T-helper 17 cell (primary cell): ENCODE measurements around the gene SEMA5A. TPM values are rescaled to one million over a fixed set of nuclear protein-coding genes. Genes with fewer than 3 reads are reported as not detected.

ENCODE experiments used
- ATAC-seq: fragments of 150-1000 bp; cut with Tn5 transposase; 2 replicates; pipeline ENCODE4 v1.10.0; 2021; ENCODE audit warnings: mild to moderate bottlenecking, moderate library complexity
- DNase-seq, 3 donors: peaks; one replicate each; pipeline versions ENCODE4 v3.0.0 to v3.0.0-alpha.2; 2020 to 2021
- H3K9me3 ChIP-seq: one replicate; pipeline ENCODE4 v1.7.0; 2013; ENCODE audit warnings: low read length, mild to moderate bottlenecking; ENCODE audit not compliant: control insufficient read depth, poor library complexity, severe bottlenecking
- H3K27ac Mint-ChIP-seq: one replicate; pipeline ENCODE4 v1.8.0; 2022; ENCODE audit warnings: mild to moderate bottlenecking, moderate library complexity, mixed read lengths
- H3K27me3 Mint-ChIP-seq: one replicate; pipeline ENCODE4 v1.8.0; 2022; ENCODE audit warnings: mixed read lengths
- H3K36me3 Mint-ChIP-seq: one replicate; pipeline ENCODE4 v1.8.0; 2022; ENCODE audit warnings: low read depth, mixed read lengths
- H3K4me1 Mint-ChIP-seq: one replicate; pipeline ENCODE4 v1.8.0; 2022; ENCODE audit warnings: mild to moderate bottlenecking, mixed read lengths
- H3K4me3 Mint-ChIP-seq: one replicate; pipeline ENCODE4 v1.8.0; 2022; ENCODE audit warnings: mild to moderate bottlenecking, moderate library complexity, mixed read lengths
- total RNA-seq, 4 donors: library from RNA in 2 of 4; stranded (reverse) in 2 of 4; gene quantifications; one replicate each; pipeline ENCODE4 v1.2.3 and lab custom pipeline; 2022 to 2026

SEMA5A gene
- total RNA-seq, 2 donors from 2014 or later = 0.75 to 0.94 TPM

GRCh38 chr5:9454012-9454481 is 91.8 kb downstream of the SEMA5A start:
- H3K4me1 Mint-ChIP-seq = no peaks in the 10 kb centered on the region
- no peak overlapping the region for H3K27ac Mint-ChIP-seq
- H3K9me3 ChIP-seq = no peaks in the 10 kb centered on the region
- DNase-seq (no peak), ATAC-seq (no peak)
- no peak overlapping the region for H3K4me3 Mint-ChIP-seq
- H3K36me3 Mint-ChIP-seq = no peaks in the 10 kb centered on the region
- no peaks in the 10 kb centered on the region for H3K27me3 Mint-ChIP-seq

- H3K9me3 ChIP-seq = no peaks in the 10 kb centered on the region
- no peaks in the 10 kb centered on the region for H3K4me1 Mint-ChIP-seq
- DNase-seq (no peak), ATAC-seq (no peak)
- H3K4me3 Mint-ChIP-seq = no peak overlapping the region
- H3K36me3 Mint-ChIP-seq = no peaks in the 10 kb centered on the region
- no peaks in the 10 kb centered on the region for H3K27me3 Mint-ChIP-seq
- no peak overlapping the region for H3K27ac Mint-ChIP-seq
These were observed 92.3 kb downstream of the SEMA5A start for GRCh38 chr5:9453480-9454011.

GRCh38 chr5:9452181-9452580 is 93.7 kb downstream of the SEMA5A start:
- no peak for ATAC-seq
- no peak for DNase-seq
- H3K9me3 ChIP-seq = no peaks in the 10 kb centered on the region
- Mint-ChIP-seq H3K4me3 (no peak overlapping the region), H3K4me1 (no peaks in the 10 kb centered on the region), H3K27me3 (no peaks in the 10 kb centered on the region), H3K27ac (no peak overlapping the region), H3K36me3 (no peaks in the 10 kb centered on the region)

GRCh38 chr5:9451037-9451436 is 94.8 kb downstream of the SEMA5A start:
- ATAC-seq = no peak
- no peaks in the 10 kb centered on the region for H3K36me3 Mint-ChIP-seq
- H3K4me3 Mint-ChIP-seq = no peak overlapping the region
- DNase-seq = no peak
- no peaks in the 10 kb centered on the region for H3K4me1 Mint-ChIP-seq
- H3K9me3 ChIP-seq = no peaks in the 10 kb centered on the region
- H3K27ac Mint-ChIP-seq = no peak overlapping the region
- H3K27me3 Mint-ChIP-seq = no peaks in the 10 kb centered on the region

GRCh38 chr5:9447691-9448090 is 98.2 kb downstream of the SEMA5A start:
- no peak for DNase-seq
- H3K27ac Mint-ChIP-seq = no peak overlapping the region
- no peak for ATAC-seq
- no peak overlapping the region for H3K4me3 Mint-ChIP-seq
- no peaks in the 10 kb centered on the region for H3K36me3 Mint-ChIP-seq
- no peaks in the 10 kb centered on the region for H3K27me3 Mint-ChIP-seq
- H3K9me3 ChIP-seq = no peaks in the 10 kb centered on the region
- H3K4me1 Mint-ChIP-seq = no peaks in the 10 kb centered on the region

- Mint-ChIP-seq H3K4me3 (no peak overlapping the region), H3K27me3 (no peaks in the 10 kb centered on the region), H3K36me3 (no peaks in the 10 kb centered on the region), H3K4me1 (no peaks in the 10 kb centered on the region), H3K27ac (no peak overlapping the region)
- ATAC-seq (no peak), DNase-seq (no peak)
- H3K9me3 ChIP-seq = no peaks in the 10 kb centered on the region
These were observed 100.0 kb downstream of the SEMA5A start for GRCh38 chr5:9445826-9446388.

- H3K9me3 ChIP-seq = no peaks in the 10 kb centered on the region
- Mint-ChIP-seq H3K36me3 (no peaks in the 10 kb centered on the region), H3K4me3 (no peak overlapping the region), H3K4me1 (no peaks in the 10 kb centered on the region), H3K27me3 (no peaks in the 10 kb centered on the region), H3K27ac (no peak overlapping the region)
- ATAC-seq (no peak), DNase-seq (no peak)
These were observed 101.5 kb downstream of the SEMA5A start for GRCh38 chr5:9444346-9444745.

- Mint-ChIP-seq H3K27me3 (no peaks in the 10 kb centered on the region), H3K4me3 (no peak overlapping the region), H3K4me1 (no peaks in the 10 kb centered on the region), H3K36me3 (no peaks in the 10 kb centered on the region), H3K27ac (no peak overlapping the region)
- no peaks in the 10 kb centered on the region for H3K9me3 ChIP-seq
- DNase-seq = no peak
- ATAC-seq = no peak
These were observed 104.3 kb downstream of the SEMA5A start for GRCh38 chr5:9441610-9442009.

- H3K4me1 Mint-ChIP-seq = no peaks in the 10 kb centered on the region
- H3K27ac Mint-ChIP-seq = no peak overlapping the region
- ATAC-seq (no peak), DNase-seq (no peak)
- no peaks in the 10 kb centered on the region for H3K36me3 Mint-ChIP-seq
- no peaks in the 10 kb centered on the region for H3K27me3 Mint-ChIP-seq
- H3K4me3 Mint-ChIP-seq = no peak overlapping the region
- no peaks in the 10 kb centered on the region for H3K9me3 ChIP-seq
These were observed 105.4 kb downstream of the SEMA5A start for GRCh38 chr5:9440517-9440916.

GRCh38 chr5:9439531-9440292 is 106.2 kb downstream of the SEMA5A start:
- Mint-ChIP-seq H3K27me3 (no peaks in the 10 kb centered on the region), H3K4me1 (no peaks in the 10 kb centered on the region), H3K4me3 (no peak overlapping the region), H3K27ac (no peak overlapping the region), H3K36me3 (no peaks in the 10 kb centered on the region)
- ATAC-seq = no peak
- no peak for DNase-seq
- no peaks in the 10 kb centered on the region for H3K9me3 ChIP-seq

GRCh38 chr5:9438596-9439354 is 107.1 kb downstream of the SEMA5A start:
- Mint-ChIP-seq H3K36me3 (no peaks in the 10 kb centered on the region), H3K27ac (no peak overlapping the region), H3K4me1 (no peaks in the 10 kb centered on the region), H3K4me3 (no peak overlapping the region), H3K27me3 (no peaks in the 10 kb centered on the region)
- no peaks in the 10 kb centered on the region for H3K9me3 ChIP-seq
- ATAC-seq = no peak
- no peak for DNase-seq

- Mint-ChIP-seq H3K36me3 (no peaks in the 10 kb centered on the region), H3K4me1 (no peaks in the 10 kb centered on the region), H3K4me3 (no peak overlapping the region), H3K27ac (no peak overlapping the region), H3K27me3 (no peaks in the 10 kb centered on the region)
- DNase-seq (no peak), ATAC-seq (no peak)
- no peaks in the 10 kb centered on the region for H3K9me3 ChIP-seq
These were observed 108.1 kb downstream of the SEMA5A start for GRCh38 chr5:9437741-9438240.

GRCh38 chr5:9431496-9432258 is 114.2 kb downstream of the SEMA5A start:
- no peaks in the 10 kb centered on the region for H3K27me3 Mint-ChIP-seq
- H3K36me3 Mint-ChIP-seq = no peaks in the 10 kb centered on the region
- no peak for ATAC-seq
- H3K9me3 ChIP-seq = no peaks in the 10 kb centered on the region
- no peaks in the 10 kb centered on the region for H3K4me1 Mint-ChIP-seq
- no peak for DNase-seq
- H3K27ac Mint-ChIP-seq = no peak overlapping the region
- no peak overlapping the region for H3K4me3 Mint-ChIP-seq
